Embryonic facial prominence (tissue), 1 donor: Measurements from ENCODE around the gene PEAK1.

Experiments
- DNase-seq: peaks from one replicate; pipeline ENCODE4 v3.0.0-alpha.2; 2016; ENCODE audit errors: extremely low spot score

The PEAK1 gene

DNA sequence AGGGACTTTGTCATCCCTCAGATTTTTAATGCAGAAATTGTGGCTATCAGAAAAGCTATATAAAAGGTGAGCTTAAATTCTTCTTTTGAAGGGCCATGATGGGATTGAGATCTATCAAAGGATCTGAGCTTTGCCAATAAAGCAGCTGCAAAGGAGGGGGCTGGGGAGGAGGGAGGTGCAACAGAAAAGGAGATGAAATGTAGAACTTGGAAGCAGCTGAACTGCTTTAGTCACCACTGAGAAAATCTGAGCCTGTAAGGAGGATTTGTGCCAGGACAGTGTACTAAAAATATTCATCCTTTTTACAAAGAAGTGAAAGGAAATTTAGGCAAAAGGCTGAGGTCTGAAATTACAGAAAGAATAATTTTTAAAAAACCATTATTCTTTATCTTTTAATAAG lies 359.4 kb downstream of the PEAK1 start:
- DNase-seq = no peak

- DNase-seq = no peak
Measured at GRCh38 chr15:77059786-77060361, 360.0 kb downstream of the PEAK1 start.

GRCh38 chr15:77058468-77058867 lies 361.4 kb downstream of the PEAK1 start:
- DNase-seq = no peak

GRCh38 chr15:77057685-77058084 lies 362.2 kb downstream of the PEAK1 start:
- DNase-seq = no peak

GRCh38 chr15:77057072-77057471 lies 362.8 kb downstream of the PEAK1 start:
- no peak for DNase-seq

- no peak for DNase-seq
Measured at GRCh38 chr15:77053709-77054108, 366.2 kb downstream of the PEAK1 start.

DNA sequence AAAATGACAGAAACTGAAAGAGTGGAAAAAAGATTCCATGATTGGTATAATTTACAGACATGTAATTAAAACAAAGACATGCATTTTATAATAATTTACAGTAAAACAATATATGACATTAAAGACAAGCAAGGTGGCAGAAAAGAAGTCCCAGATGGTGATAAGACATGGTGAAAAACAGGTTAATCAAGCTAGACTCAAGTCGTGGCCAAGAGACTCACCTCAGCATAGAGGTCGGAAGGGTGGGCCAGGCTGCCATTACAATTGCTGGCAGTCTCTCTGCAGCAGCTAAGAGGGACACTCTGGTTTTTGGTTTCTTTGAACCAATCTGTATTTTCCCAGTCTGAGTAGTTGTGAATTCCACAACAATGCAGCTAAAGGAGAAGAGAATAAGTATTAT lies 367.3 kb downstream of the PEAK1 start:
- DNase-seq = no peak
